K562 (cell line): ENCODE results near the gene PAX5. TPM values are rescaled to one million over a fixed set of nuclear protein-coding genes. Genes with fewer than 3 reads are reported as not detected.

Experiments
- BRD4 ChIP-seq: fragments of 200-600 bp; sonication (generic); IDR thresholded peaks from 2 replicates; pipeline ENCODE4 v1.6.1; 2017; ENCODE audit warnings: inconsistent platforms
- CBFA2T2 ChIP-seq: fragments of 450-650 bp; conservative IDR thresholded peaks from 2 replicates; pipeline ENCODE4 v1.6.1; 2017; ENCODE audit warnings: mild to moderate bottlenecking
- EWSR1 ChIP-seq: fragments of 450-650 bp; IDR thresholded peaks from 2 replicates; pipeline ENCODE4 v1.6.1; 2018; ENCODE audit warnings: borderline replicate concordance, mild to moderate bottlenecking, low read depth, moderate library complexity; ENCODE audit not compliant: partially characterized antibody
- GTF2A2 ChIP-seq: IDR thresholded peaks from 2 replicates; pipeline ENCODE4 v1.6.1; 2016; ENCODE audit warnings: mild to moderate bottlenecking, missing genetic modification characterization, missing compliant biosample characterization
- HDAC6 ChIP-seq: IDR thresholded peaks from 2 replicates; pipeline ENCODE4 v1.6.1; 2012; ENCODE audit warnings: low read depth, mild to moderate bottlenecking, control low read depth, inconsistent platforms, low read length, moderate library complexity
- HDAC8 ChIP-seq: fragments of 450-650 bp; IDR thresholded peaks from 2 replicates; pipeline ENCODE4 v1.6.1; 2016; ENCODE audit warnings: mild to moderate bottlenecking, missing genetic modification characterization, moderate library complexity, missing compliant biosample characterization
- KLF13 ChIP-seq: fragments of 450-650 bp; IDR thresholded peaks from 2 replicates; pipeline ENCODE4 v1.6.1; 2016; ENCODE audit warnings: missing genetic modification characterization, low read depth, mild to moderate bottlenecking, missing compliant biosample characterization, moderate library complexity, borderline replicate concordance
- MNT ChIP-seq, 2 experiments: fragments of 450-650 bp; conservative IDR thresholded peaks; 2 replicates each; pipeline ENCODE4 v1.6.1; 2017; ENCODE audit warnings: mild to moderate bottlenecking in 2 of 2, moderate library complexity in 2 of 2
- OTX1 ChIP-seq: fragments of 450-650 bp; formaldehyde crosslinking; IDR thresholded peaks from 2 replicates; pipeline ENCODE4 v1.4.0; 2022; ENCODE audit warnings: mild to moderate bottlenecking
- PHF21A ChIP-seq: fragments of 450-650 bp; IDR thresholded peaks from 2 replicates; pipeline ENCODE4 v1.6.1; 2017; ENCODE audit warnings: low read depth, borderline replicate concordance
- POLR2G ChIP-seq: fragments of 200-400 bp; formaldehyde crosslinking; IDR thresholded peaks from 2 replicates; pipeline ENCODE4 v1.6.1; 2017; ENCODE audit warnings: low read depth, mild to moderate bottlenecking, antibody characterized with exemption, low read length, moderate library complexity
- SAFB2 ChIP-seq: fragments of 200-400 bp; formaldehyde crosslinking; IDR thresholded peaks from 2 replicates; pipeline ENCODE4 v1.6.1; 2018; ENCODE audit warnings: borderline replicate concordance, low read length, low read depth, moderate library complexity; ENCODE audit not compliant: severe bottlenecking
- TEAD2 ChIP-seq: fragments of 450-650 bp; IDR thresholded peaks from 2 replicates; pipeline ENCODE4 v1.6.1; 2016; ENCODE audit warnings: missing genetic modification characterization, control low read depth, missing compliant biosample characterization
- THRAP3 ChIP-seq: fragments of 450-650 bp; IDR thresholded peaks from 2 replicates; pipeline ENCODE4 v1.6.1; 2016; ENCODE audit warnings: mild to moderate bottlenecking, inconsistent platforms, borderline replicate concordance
- U2AF1 ChIP-seq: fragments of 200-400 bp; formaldehyde crosslinking; optimal IDR thresholded peaks from 2 replicates; pipeline ENCODE3; 2017; ENCODE audit warnings: mild to moderate bottlenecking, low read depth, low read length, moderate library complexity
- ZFX ChIP-seq: sonication (generic); formaldehyde crosslinking; IDR thresholded peaks from 2 replicates; pipeline ENCODE4 v1.8.0; 2022; ENCODE audit warnings: mild to moderate bottlenecking, missing genetic modification reagents, moderate library complexity
- ZNF347 ChIP-seq: fragments of 450-650 bp; formaldehyde crosslinking; IDR thresholded peaks from 2 replicates; pipeline ENCODE4 v1.4.0; 2020; ENCODE audit warnings: low read depth, mild to moderate bottlenecking, moderate library complexity
- ZNF512 ChIP-seq: IDR thresholded peaks from 2 replicates; pipeline ENCODE4 v1.6.1; 2016; ENCODE audit warnings: missing genetic modification characterization, missing compliant biosample characterization
- ZNF551 ChIP-seq: fragments of 250-450 bp; sonication (Bioruptor Pico); IDR thresholded peaks from 2 replicates; pipeline ENCODE4 v1.5.0; 2021; ENCODE audit warnings: mild to moderate bottlenecking, moderate library complexity
- ZNF592 ChIP-seq: fragments of 450-650 bp; IDR thresholded peaks from 2 replicates; pipeline ENCODE4 v1.6.1; 2017; ENCODE audit warnings: antibody characterized with exemption, mild to moderate bottlenecking
- ZNF77 ChIP-seq: fragments of 250-450 bp; sonication (Bioruptor Pico); IDR thresholded peaks from 2 replicates; pipeline ENCODE4 v1.5.0; 2020
- ZNF830 ChIP-seq: fragments of 250-450 bp; sonication (Bioruptor Pico); IDR thresholded peaks from 2 replicates; pipeline ENCODE4 v1.5.0; 2021; ENCODE audit warnings: mild to moderate bottlenecking
- polyA plus RNA-seq, 8 experiments: library from polyadenylated mRNA; depleted of rRNA in 4 of 8; stranded (reverse) in 5 of 8; unstranded in 3 of 8; fragments of >200 nt; fragmentation: Nextera tagmentation in 2 of 8; fragmentation: Illumina TruSeq in 1 of 8; extraction: Ambion mirVana in 2 of 8; extraction: Trizol in 1 of 8; gene quantifications; 2 replicates each; pipeline versions ENCODE4 v1.2.1 to v1.2.3, GENCODE V29; 2011 to 2014; ENCODE audit warnings: inconsistent platforms in 1 of 8, missing spikeins in 1 of 8
- total RNA-seq, 7 experiments: library from RNA; depleted of rRNA in 6 of 7; stranded (reverse); fragments of >200 nt in 6 of 7; fragmentation: Illumina TruSeq in 2 of 7; extraction: Trizol in 2 of 7; gene quantifications; 2 replicates each; pipeline versions ENCODE4 v1.2.1 to v1.2.3, GENCODE V29; 2011 to 2021; ENCODE audit warnings: low replicate concordance in 1 of 7

The PAX5 gene
- total and polyA plus RNA-seq, 9 of the 15 experiments (the other 6 are each of a cell fraction or from before 2014, with no cell fraction given): 0.03 to 0.09 TPM; not detected in 7

GRCh38 chr9:37079370-37080164 lies 45.5 kb upstream of the PAX5 start (continued):
- TF ChIP-seq ZNF347: no peak
- TF ChIP-seq BRD4: no peak
- TF ChIP-seq MNT (conservative IDR thresholded peaks at IDR 0.05): peak; percentile 98 to 99
- no peak for TF ChIP-seq PHF21A
- 0 out of 2 replicates have a peak, but pooled peaks have one; percentile 32 for TF ChIP-seq HDAC8
- no peak for TF ChIP-seq EWSR1
- TF ChIP-seq TEAD2 (tag): no peak
- TF ChIP-seq ZFX (CRISPR knock-in tag): peak; percentile 84
- TF ChIP-seq HDAC6: no peak
- TF ChIP-seq ZNF77 (CRISPR knock-in tag): no peak
- TF ChIP-seq ZNF551 (CRISPR knock-in tag): no peak
- TF ChIP-seq OTX1 (CRISPR knock-in tag): no peak
- TF ChIP-seq KLF13: no peak
- no peak for TF ChIP-seq ZNF830 (CRISPR knock-in tag)
- no peak for TF ChIP-seq U2AF1
- no peak for TF ChIP-seq ZNF512 (tag)
- no peak for TF ChIP-seq SAFB2
- TF ChIP-seq CBFA2T2: no peak
- no peak for TF ChIP-seq GTF2A2 (tag)
- TF ChIP-seq ZNF592: peak; percentile 93
- TF ChIP-seq POLR2G: peak; percentile 82
- TF ChIP-seq THRAP3: no peak
